K562 (cell line): ENCODE results near the gene POM121. TPM values are rescaled to one million over a fixed set of nuclear protein-coding genes. Genes with fewer than 3 reads are reported as not detected.
A peak's percentile ranks its signal among the peaks of the same experiment; 100 is the strongest.

Experiments used
- BCLAF1 ChIP-seq, 2 experiments: fragments of 450-650 bp in 1 of 2; IDR thresholded peaks; 2 replicates each; pipeline ENCODE4 v1.6.1; 2011 to 2017; ENCODE audit warnings: low read depth in 2 of 2, antibody characterized with exemption in 1 of 2, borderline replicate concordance in 1 of 2, low read length in 1 of 2, mild to moderate bottlenecking in 1 of 2, mixed read lengths in 1 of 2; ENCODE audit not compliant: control insufficient read depth in 1 of 2
- CSDE1 ChIP-seq, 2 experiments: fragments of 450-650 bp; IDR thresholded peaks; 2 replicates each; pipeline ENCODE4 v1.6.1; 2016; ENCODE audit warnings: mild to moderate bottlenecking in 1 of 2
- DPF2 ChIP-seq: fragments of 450-650 bp; IDR thresholded peaks from 2 replicates; pipeline ENCODE4 v1.6.1; 2016
- FOXM1 ChIP-seq, 2 experiments: fragments of 450-650 bp in 1 of 2; sonication (generic) in 1 of 2; formaldehyde crosslinking in 1 of 2; IDR thresholded peaks; 2 replicates each; pipeline versions ENCODE4 v1.6.1 to v1.9.0; 2017 to 2022; ENCODE audit warnings: low read depth in 2 of 2, mild to moderate bottlenecking in 2 of 2, missing genetic modification reagents in 1 of 2, moderate library complexity in 1 of 2
- FOXP4 ChIP-seq: sonication (generic); formaldehyde crosslinking; IDR thresholded peaks from 2 replicates; pipeline ENCODE4 v1.8.0; 2022; ENCODE audit warnings: mild to moderate bottlenecking, missing genetic modification reagents, borderline replicate concordance
- GTF2A2 ChIP-seq: IDR thresholded peaks from 2 replicates; pipeline ENCODE4 v1.6.1; 2016; ENCODE audit warnings: mild to moderate bottlenecking, missing genetic modification characterization, missing compliant biosample characterization
- KAT8 ChIP-seq: fragments of 450-650 bp; IDR thresholded peaks from 2 replicates; pipeline ENCODE4 v1.6.1; 2016; ENCODE audit warnings: low read depth, mild to moderate bottlenecking
- MNT ChIP-seq, 2 experiments: fragments of 450-650 bp; conservative IDR thresholded peaks; 2 replicates each; pipeline ENCODE4 v1.6.1; 2017; ENCODE audit warnings: mild to moderate bottlenecking in 2 of 2, moderate library complexity in 2 of 2
- NFATC3 ChIP-seq: fragments of 450-650 bp; IDR thresholded peaks from 2 replicates; pipeline ENCODE4 v1.6.1; 2017; ENCODE audit warnings: mild to moderate bottlenecking
- SIN3B ChIP-seq: fragments of 450-650 bp; IDR thresholded peaks from 2 replicates; pipeline ENCODE4 v1.6.1; 2017; ENCODE audit warnings: low read depth, mild to moderate bottlenecking, moderate library complexity
- SUPT5H ChIP-seq: fragments of 450-650 bp; IDR thresholded peaks from 2 replicates; pipeline ENCODE4 v1.6.1; 2016
- THRB ChIP-seq: fragments of 450-650 bp; formaldehyde crosslinking; conservative IDR thresholded peaks from 2 replicates; pipeline ENCODE4 v1.4.0; 2022; ENCODE audit warnings: mild to moderate bottlenecking, missing genetic modification characterization
- VEZF1 ChIP-seq: fragments of 200-800 bp; sonication (Bioruptor generic); IDR thresholded peaks from 2 replicates; pipeline ENCODE4 v1.6.1; 2017; ENCODE audit warnings: missing genetic modification characterization, missing compliant biosample characterization
- ZBTB7A ChIP-seq: IDR thresholded peaks from 2 replicates; pipeline ENCODE4 v1.6.1; 2011; ENCODE audit warnings: low read depth, mild to moderate bottlenecking, low read length, moderate library complexity, borderline replicate concordance; ENCODE audit not compliant: control insufficient read depth
- ZFP1 ChIP-seq: fragments of 450-650 bp; formaldehyde crosslinking; IDR thresholded peaks from 2 replicates; pipeline ENCODE4 v1.4.0; 2020; ENCODE audit warnings: mild to moderate bottlenecking, mixed read lengths
- ZFX ChIP-seq: sonication (generic); formaldehyde crosslinking; IDR thresholded peaks from 2 replicates; pipeline ENCODE4 v1.8.0; 2022; ENCODE audit warnings: mild to moderate bottlenecking, missing genetic modification reagents, moderate library complexity
- polyA plus RNA-seq, 8 experiments: library from polyadenylated mRNA; depleted of rRNA in 4 of 8; stranded (reverse) in 5 of 8; unstranded in 3 of 8; fragments of >200 nt; fragmentation: Nextera tagmentation in 2 of 8; fragmentation: Illumina TruSeq in 1 of 8; extraction: Ambion mirVana in 2 of 8; extraction: Trizol in 1 of 8; gene quantifications; 2 replicates each; pipeline versions ENCODE4 v1.2.1 to v1.2.3, GENCODE V29; 2011 to 2014; ENCODE audit warnings: inconsistent platforms in 1 of 8, missing spikeins in 1 of 8
- total RNA-seq, 7 experiments: library from RNA; depleted of rRNA in 6 of 7; stranded (reverse); fragments of >200 nt in 6 of 7; fragmentation: Illumina TruSeq in 2 of 7; extraction: Trizol in 2 of 7; gene quantifications; 2 replicates each; pipeline versions ENCODE4 v1.2.1 to v1.2.3, GENCODE V29; 2011 to 2021; ENCODE audit warnings: low replicate concordance in 1 of 7

The POM121 gene
- total and polyA plus RNA-seq, 9 of the 15 experiments (the other 6 are each of a cell fraction or from before 2014, with no cell fraction given), result 3.6 to 112 (median 12.5) TPM

- peak; percentile 86 to 94 for TF ChIP-seq MNT (conservative IDR thresholded peaks at IDR 0.05)
- TF ChIP-seq DPF2, result peak; percentile 3; the same call in 1 of the 2 replicates
- TF ChIP-seq SIN3B, result peak; percentile 93
- TF ChIP-seq FOXM1 (IDR thresholded peaks at IDR 0.05; ENCODE audit: low read depth), result peak; percentile 78
- no peak for TF ChIP-seq FOXM1 (CRISPR knock-in tag; IDR thresholded peaks at IDR 0.05; ENCODE audit: low read depth)
- 0 out of 4 replicates have a peak, but pooled peaks of 1 of the 2 experiments have one; percentile 34 for TF ChIP-seq BCLAF1 (IDR thresholded peaks at IDR 0.05; ENCODE audit: borderline replicate concordance in 1 of 2, control insufficient read depth in 1 of 2, low read depth in 2 of 2, low read length in 1 of 2)
- TF ChIP-seq CSDE1 (IDR thresholded peaks at IDR 0.05), result peak in 1 of 2 experiments; percentile 79; a peak in 2 of 4 replicates
- peak; percentile 77; the same call in 1 of the 2 replicates for TF ChIP-seq FOXP4 (CRISPR knock-in tag)
- no peak for TF ChIP-seq KAT8
- TF ChIP-seq ZFX (CRISPR knock-in tag), result peak; percentile 92
- 0 out of 2 replicates have a peak, but pooled peaks have one; percentile 4 for TF ChIP-seq ZBTB7A
- TF ChIP-seq NFATC3, result no peak
- TF ChIP-seq ZFP1 (CRISPR knock-in tag), result no peak
- TF ChIP-seq GTF2A2 (tag), result no peak
- peak; percentile 89 for TF ChIP-seq SUPT5H
- TF ChIP-seq THRB, result 0 out of 2 replicates have a peak, but pooled peaks have one; percentile 62
- peak; percentile 58 for TF ChIP-seq VEZF1 (CRISPR knock-in tag)
Observed at GRCh38 chr7:72924733-72925545, at the start of gene POM121 (continued).
